ENCODE results near the gene CACNA1C.

Gene CACNA1C
- 0.09 to 0.60 reads per million in 2 experiments for total RNA-seq

GRCh38 chr12:2052826-2053678 lies at the start of gene CACNA1C:
TSS of gene CACNA1C (plus strand) at chr12:2052987. CDS start at chr12:2053563, 576 bp downstream.
- DNase-seq (ENCODE audit: low read depth) = peak; percentile 10

DNA sequence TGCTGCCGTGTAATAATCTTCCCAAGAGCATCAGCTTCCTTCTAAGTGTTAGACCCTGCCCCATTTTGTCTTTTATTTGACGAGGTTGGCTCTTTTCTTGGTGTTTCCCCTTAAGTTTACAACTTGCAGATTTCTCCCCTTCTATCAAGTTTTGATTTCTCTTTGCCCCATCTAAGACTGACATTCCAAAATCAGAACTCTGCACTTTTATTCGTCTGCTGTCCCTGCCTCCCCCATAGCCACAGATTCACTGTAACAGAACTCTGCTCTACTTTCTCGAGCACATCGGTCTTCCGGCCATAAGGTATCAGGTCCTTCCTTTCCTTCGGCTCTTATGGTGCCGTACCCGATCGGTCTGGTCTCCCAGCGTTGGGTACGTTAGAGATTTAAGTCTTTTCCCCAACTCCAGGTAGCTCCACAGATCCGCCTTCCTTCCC lies 49.1 kb upstream of the CACNA1C start:
- peak; percentile 7 for DNase-seq (ENCODE audit: low read depth)

DNA sequence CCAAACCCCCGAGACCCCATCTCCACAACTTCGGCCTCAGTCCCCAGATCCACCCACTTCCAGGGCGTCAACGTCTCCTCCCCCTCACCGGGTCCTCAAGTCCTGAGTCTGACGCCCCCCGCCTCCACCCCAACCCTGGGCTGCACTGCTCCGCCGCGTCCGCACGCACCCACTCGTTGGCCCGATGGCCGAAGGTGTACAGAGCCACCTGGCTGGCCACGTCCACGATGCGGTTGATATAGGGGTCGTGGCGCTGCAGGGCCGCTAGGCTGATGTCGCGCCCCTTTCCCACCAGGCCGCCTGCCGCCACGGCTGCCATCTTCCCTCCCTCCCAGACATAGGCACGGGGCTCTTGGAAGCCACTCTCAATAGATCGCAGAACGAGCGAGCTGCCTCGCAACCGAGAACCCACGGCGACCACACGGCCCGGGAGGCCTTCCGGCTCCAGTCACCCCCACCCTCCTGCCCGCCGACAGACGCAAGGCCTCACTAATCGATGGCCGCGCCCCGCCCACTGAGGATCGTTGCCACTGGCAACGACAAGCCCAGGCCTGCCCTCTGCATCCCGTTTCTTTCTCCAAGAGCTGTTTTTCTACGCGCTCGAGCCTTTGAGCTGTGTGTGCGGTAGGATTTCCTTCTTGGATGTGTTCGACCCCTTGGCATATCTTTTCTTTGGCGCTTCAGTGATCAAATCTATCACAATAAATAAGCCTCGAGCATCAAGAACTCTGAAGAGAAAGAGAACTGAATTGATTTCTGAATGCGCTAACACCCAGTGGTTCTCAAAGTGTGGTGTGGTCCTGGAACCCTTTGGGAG lies 48.5 kb upstream of the CACNA1C start, which contains the start of gene DCP1B:
TSS of gene DCP1B (minus strand) at position 345 of the 817 bp plus-strand sequence. CDS start at position 319, 26 bp downstream.
- DNase-seq (ENCODE audit: low read depth) = peak; percentile 87

DNA sequence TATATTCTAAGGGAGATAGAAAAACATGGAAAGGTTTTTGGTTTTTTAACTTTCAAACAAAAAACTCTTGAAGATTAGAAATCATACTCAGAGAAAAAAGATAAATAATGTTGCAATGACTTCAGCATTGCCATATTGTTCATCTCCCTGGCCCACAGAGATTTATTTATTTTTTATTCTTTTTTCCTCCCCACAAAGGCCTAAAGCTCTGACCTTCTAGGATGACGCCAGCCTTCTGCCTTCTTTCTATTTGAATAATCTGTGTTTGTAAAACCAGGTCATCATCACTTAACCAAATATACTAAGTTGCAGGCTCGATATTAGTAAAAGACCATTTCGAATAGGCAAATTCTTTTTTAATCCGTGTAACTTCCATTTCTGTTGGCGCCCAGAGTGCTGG lies 44.1 kb upstream of the CACNA1C start:
- no peak for DNase-seq (ENCODE audit: low read depth)

DNA sequence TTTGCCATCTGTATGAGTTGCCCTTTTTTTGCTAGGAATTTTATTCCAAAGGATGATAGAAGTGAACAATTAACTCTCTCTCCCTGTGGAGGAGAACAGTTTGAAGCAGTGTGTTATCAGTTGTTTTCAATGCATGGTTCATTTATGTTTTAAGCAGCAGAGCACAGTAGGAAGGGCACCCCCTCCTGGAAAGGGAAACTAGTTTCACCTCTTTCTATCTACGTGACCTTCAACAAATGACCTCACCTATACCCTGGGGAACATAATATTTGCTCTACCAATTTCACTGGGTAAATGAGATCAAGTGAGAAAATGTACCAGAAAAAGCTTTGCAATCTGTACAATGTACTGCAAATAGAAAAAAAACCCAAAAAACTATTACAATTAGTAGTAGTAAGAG lies 43.2 kb upstream of the CACNA1C start:
- no peak for DNase-seq (ENCODE audit: low read depth)

GRCh38 chr12:2011643-2012607 lies 40.9 kb upstream of the CACNA1C start:
- no peak for DNase-seq (ENCODE audit: low read depth)

- DNase-seq (ENCODE audit: low read depth) = no peak
Measured at GRCh38 chr12:2013086-2013485, 39.7 kb upstream of the CACNA1C start.

- no peak for DNase-seq (ENCODE audit: low read depth)
Measured at GRCh38 chr12:2013527-2014223, 39.1 kb upstream of the CACNA1C start.

- no peak for DNase-seq (ENCODE audit: low read depth)
Measured at GRCh38 chr12:2014231-2014630, 38.6 kb upstream of the CACNA1C start.

DNA sequence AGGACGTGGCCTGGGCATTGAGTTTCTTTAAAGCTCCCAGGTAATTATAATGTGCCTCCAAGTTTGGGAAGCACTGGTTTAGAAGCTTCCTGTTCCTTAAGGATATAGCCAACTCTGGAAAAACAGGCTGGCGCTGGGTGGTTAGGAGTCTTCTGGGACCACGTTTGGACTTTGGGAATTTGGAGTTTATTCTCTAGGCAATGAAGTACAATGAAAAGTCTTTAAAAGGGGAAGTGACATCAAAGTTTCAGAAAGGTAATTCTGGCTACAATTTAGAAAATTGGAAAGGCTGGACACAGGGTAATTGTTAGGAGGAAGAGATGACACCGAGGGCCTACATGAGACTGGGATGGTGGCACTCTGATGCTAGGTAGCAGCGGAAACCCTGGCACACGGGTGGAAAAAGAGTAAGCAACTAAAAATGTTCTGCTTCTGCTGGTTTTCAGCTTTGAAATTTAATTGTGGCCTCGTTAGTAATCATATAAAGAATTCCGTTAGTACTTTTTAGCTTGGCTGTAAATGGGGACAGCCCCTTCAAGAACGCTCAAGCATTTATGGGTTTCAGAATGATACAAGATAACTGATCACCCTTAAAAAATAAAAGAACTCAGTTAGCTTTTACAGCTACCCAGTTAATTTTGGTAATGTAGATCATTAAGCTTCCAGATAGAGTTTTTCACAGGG lies 35.8 kb upstream of the CACNA1C start:
- no peak for DNase-seq (ENCODE audit: low read depth)

DNA sequence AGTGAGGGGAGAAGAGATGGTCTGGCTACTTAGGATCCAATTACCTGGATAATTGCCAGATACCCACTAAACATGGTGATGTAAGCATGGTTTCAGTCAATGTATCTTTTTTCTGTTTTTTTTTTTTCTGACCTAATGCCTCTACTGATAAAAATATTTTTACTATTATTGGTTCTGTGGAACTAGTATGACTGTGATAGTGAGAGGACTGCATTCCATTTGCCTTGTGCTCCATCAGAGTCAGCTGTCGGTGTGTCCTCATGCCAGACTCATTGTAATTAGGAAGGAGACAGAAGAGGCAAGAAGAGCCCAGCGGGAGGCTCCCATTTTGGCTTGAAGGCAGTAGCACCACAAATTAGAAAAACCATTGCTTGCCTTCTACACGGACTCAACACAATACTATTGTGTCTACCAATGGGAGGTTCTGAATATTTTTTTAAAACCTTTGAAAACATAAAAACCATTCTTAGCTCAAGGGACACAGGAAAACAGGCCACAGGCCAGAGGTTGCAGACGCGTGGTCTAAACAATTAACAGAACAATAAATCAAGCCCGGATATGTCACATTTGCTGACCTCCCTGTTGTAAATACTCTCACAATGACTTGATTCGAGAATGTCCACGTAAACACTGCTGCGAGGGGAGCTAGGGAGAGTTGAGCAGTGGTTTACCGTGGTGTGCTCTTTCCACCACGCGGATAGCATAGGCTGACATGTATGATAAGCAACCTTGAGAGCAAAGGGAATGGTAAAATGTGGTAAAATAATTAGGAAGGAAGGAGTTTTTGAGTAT lies 35.0 kb upstream of the CACNA1C start:
- DNase-seq (ENCODE audit: low read depth) = no peak

- DNase-seq (ENCODE audit: low read depth) = no peak
Measured at GRCh38 chr12:2018391-2018790, 34.4 kb upstream of the CACNA1C start.

GRCh38 chr12:2019126-2019525 lies 33.7 kb upstream of the CACNA1C start:
- DNase-seq (ENCODE audit: low read depth) = no peak

DNA sequence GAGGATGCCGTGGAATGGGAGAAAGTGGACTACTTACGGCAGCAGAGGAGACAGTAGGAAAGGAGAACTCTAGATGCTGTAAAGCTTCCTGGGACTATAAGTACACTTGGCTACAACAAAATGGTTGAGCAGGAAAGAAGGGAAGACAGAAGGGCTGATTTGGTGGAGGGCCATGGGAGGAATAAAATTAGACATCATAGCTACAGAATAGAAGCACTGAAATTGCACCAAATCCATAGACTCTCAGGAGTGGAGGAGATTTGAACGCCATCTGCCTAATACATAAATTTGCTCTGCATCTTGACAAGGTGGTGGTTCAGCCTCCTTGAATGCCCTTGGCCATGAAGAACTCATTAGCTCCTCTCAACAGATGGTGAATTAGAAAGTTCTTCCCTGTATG lies 32.3 kb upstream of the CACNA1C start:
- no peak for DNase-seq (ENCODE audit: low read depth)

DNA sequence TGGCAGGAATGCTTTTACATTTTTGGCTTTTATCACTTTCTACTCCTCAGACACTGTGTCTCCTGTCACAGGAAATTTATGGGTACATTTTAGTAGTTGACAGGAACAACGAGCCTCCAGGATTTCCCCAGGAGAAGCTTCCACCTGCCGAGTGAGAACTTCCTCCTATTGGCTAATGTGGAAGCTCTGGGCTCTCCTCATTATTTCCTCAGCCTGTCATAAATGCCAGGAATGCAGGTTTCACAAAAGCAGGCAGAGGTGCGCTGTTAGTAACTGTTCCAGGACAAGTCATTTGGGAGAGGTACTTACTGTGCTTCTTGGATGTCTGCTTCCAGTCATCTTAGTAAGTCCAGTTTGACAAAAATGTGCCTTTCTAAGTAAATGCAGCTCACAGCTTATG lies 29.4 kb upstream of the CACNA1C start:
- no peak for DNase-seq (ENCODE audit: low read depth)

- no peak for DNase-seq (ENCODE audit: low read depth)
Measured at GRCh38 chr12:2027351-2027750, 25.4 kb upstream of the CACNA1C start.

DNA sequence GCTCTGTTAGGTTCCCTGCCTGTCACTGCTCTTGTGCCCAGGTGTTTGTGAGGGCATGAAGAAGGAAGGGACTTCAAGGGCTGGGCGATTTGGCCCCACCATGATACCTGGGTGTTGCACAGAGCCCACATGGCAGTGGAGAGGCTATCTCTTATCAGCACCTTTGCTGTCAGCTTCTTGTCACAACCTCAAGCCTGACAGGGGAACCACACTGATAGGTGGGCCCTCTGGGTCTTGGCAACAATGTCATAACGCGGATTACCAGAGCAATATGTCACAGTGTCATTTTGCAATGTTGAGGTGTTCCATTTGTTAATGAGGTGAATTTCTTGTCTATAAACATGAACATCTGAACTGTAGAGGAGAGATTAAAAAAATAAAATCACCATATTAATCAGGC lies 22.9 kb upstream of the CACNA1C start:
- DNase-seq (ENCODE audit: low read depth) = no peak

GRCh38 chr12:2032506-2032905 lies 20.3 kb upstream of the CACNA1C start:
- DNase-seq (ENCODE audit: low read depth) = no peak

- DNase-seq (ENCODE audit: low read depth) = peak; percentile 71
Measured at GRCh38 chr12:2034633-2035430, 18.0 kb upstream of the CACNA1C start.

Data from T follicular helper cell (primary cell).